GM20431 (cell line): Measurements from ENCODE around the gene AZU1.
"Not testable (repeated sequence)": the region's sequence is repeated elsewhere in the genome, so short reads cannot be mapped to it uniquely, and the experiment has no call there.

Experiments
- in situ Hi-C: fragments of 300-500 bp; cut with MseI, MboI; formaldehyde crosslinking; loops from one replicate; pipeline ENCODE4 v1.15.0; 2020; ENCODE audit warnings: low sequenced_read_pairs; ENCODE audit not compliant: unreplicated experiment

The AZU1 gene

DNA sequence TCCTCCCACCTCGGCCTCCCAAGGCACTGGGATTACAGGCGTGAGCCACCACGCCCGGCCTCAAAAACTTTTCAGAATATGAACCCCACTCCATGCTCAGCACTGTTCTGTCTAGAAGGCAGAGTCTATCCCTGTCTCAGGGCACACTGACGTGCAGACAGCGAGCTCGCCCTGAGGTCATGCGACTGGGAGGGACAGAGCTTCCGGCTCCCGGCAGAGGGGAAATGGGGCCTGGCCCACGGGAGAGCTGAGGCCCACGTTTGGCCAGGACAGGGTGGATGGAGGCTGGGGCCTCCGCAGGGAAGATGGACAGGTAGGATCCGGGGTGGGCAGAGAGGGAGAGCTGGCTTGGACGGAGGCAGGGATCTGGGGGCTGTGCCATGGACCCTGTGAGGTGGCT is 2.8 kb upstream of the AZU1 start:
- in situ Hi-C loops, result no loop called here

DNA sequence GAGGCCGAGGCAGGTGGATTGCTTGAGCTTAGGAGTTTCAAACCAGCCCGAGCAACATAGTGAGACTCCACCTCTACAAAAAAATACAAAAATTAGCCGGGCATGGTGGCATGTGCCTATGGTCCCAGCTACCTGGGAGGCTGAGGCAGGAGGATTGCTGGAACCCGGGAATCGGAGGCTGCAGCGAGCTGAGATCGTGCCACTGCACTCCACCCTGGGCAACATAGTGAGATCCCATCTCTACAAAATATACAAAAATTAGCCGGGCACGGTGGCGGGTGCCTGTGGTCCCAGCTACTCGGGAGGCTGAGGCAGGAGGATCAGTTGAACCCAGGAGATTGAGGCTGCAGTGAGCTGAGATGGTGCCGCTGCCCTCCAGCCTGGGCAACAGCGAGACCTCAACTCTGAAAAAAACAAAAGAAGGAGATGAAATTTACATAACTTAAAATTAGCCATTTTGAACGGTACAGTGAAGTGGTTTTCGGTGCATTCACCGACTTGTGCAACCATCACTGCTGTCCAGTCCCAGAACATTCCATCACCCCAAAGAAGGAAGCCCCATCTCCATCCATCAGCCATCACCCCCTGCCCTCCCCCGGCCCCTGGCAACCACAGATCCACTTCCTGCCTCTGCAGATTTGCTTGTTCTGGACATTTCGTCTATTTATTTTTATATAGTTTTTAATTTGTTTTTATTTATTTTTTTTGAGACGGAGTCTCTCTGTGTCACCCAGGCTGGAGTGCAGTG is 1.6 kb upstream of the AZU1 start:
- in situ Hi-C loops, result no loop called here

DNA sequence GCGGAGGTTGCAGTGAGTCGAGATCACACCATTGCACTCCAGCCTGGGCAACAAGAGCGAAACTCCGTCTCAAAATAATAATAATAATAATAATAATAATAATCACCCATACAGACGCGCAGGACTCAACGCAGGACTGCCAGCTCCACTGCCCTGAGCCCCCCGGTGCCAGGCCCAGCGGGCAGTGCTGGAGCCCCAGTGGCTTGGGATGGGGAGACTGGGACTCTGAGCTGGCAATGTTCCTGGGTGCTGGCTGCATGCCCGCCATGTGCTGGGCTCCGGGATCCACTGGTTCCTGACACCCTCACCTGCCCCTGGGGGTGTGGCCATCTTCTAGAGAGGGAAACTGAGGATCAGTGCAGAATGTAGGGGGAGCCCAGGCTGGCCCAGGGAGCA is 325 bp upstream of the AZU1 start:
- in situ Hi-C loops, result no loop called here

DNA sequence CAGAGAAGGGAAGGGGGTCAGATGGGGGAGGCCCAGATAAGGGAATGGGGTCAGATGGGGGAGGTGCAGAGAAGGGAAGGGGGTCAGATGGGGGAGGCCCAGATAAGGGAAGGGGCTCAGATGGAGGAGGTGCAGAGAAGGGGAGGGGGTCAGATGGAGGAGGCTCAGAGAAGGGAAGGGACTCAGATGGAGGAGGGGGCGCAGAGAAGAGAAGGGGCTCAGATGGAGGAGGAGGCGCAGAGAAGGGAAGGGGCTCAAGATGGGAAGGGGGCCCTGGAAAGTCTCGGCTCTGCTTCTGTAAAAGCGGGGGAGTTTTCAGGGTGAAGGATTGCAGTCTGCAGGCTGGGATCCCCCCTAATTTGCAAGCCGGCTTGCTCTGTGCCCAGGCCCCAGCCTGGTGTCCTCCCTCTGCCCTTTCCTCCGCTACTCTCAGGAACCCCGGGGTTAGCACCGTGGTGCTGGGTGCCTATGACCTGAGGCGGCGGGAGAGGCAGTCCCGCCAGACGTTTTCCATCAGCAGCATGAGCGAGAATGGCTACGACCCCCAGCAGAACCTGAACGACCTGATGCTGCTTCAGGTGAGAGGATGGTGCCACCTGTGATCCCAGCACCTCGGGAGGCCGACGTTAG is 1.6 kb downstream of the AZU1 start:
- in situ Hi-C loops, result no loop called here

DNA sequence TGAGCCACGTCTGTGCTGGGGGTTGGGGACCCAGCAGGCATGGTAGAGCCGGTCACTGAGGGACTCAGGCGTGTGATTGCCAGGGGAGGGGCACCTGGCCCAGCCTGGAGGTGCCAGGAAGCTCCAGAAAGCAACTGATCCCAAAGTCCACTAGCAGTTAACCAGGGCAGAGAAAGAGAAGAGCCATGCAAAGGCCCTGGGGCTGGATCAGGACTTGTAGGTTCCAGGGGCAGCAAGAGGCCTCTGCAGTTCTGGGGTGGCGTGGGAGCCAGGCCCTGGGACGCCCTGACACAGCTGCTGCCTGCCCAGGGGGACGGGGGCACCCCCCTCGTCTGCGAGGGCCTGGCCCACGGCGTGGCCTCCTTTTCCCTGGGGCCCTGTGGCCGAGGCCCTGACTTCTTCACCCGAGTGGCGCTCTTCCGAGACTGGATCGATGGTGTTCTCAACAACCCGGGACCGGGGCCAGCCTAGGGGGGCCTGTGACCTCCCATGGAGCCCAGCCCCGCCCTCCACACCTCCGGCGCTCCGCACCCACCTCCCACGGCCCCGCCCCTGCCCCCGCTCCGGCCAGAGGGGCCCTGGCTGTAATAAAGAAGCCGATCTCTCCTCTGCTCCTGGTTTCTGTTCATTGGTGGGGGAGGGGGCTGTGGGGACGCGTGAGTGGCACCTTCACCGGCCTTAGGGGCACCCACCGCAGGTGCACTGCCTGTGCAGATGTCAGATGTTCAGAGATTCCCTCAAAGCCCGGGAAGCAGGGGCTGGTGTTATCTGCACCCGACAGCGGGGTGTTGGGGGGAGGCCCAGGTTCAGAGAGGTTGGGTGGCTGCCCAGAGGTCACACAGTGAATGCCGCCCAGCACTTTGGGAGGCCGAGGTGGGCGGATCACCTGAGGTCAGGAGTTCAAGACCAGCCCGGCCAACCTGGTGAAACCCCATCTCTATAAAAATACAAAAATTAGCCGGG is 4.1 kb downstream of the AZU1 start:
- in situ Hi-C loops, result no loop called here

DNA sequence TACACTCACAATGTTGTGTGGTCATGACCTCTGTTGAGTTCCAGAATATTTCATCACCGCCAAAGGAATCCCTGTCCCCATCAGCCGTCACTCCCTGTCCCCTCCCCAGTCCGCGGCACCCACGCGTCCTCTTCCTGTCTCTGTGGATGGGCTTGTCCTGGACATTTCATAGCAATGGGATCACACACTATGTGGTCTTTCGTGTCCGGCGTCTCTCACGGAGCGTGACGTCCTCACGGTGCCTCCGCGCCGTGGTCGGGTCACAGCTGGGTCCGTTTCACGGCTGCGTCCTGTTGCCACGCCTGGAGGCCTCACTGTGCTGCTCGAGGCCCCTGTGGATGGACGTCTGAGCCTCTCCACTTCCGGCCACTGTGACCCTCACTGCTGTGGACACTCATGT is 6.6 kb downstream of the AZU1 start:
- in situ Hi-C loops, result no loop called here

DNA sequence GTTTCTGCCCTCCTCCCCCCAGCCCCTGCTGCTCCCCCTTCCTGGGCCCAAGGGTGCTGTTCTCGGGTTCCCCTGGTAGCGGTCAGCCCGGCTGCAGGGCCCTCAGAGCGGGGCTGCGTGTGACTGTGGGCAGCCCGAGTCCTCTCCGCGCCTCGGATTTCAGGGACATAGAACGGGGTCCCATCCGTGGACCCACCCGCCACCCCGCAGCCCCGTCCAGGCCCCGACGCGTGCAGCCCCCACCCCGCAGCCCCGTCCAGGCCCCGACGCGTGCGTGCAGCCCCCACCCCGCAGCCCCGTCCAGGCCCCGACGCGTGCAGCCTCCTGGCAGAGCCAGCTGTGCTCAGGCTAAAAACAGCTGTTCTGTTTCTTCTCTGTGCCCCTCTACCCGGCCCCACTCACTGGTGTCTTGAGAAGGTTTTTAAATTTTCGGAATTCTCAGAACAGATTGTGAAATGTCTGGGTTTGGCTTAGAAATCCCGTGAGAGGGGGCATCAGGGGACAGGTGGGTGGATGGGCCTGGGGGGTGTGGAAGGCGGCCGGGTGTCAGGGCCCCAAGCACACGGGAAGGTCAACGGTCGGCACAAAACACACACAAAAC is 7.7 kb downstream of the AZU1 start:
- in situ Hi-C loops, result no loop called here

DNA sequence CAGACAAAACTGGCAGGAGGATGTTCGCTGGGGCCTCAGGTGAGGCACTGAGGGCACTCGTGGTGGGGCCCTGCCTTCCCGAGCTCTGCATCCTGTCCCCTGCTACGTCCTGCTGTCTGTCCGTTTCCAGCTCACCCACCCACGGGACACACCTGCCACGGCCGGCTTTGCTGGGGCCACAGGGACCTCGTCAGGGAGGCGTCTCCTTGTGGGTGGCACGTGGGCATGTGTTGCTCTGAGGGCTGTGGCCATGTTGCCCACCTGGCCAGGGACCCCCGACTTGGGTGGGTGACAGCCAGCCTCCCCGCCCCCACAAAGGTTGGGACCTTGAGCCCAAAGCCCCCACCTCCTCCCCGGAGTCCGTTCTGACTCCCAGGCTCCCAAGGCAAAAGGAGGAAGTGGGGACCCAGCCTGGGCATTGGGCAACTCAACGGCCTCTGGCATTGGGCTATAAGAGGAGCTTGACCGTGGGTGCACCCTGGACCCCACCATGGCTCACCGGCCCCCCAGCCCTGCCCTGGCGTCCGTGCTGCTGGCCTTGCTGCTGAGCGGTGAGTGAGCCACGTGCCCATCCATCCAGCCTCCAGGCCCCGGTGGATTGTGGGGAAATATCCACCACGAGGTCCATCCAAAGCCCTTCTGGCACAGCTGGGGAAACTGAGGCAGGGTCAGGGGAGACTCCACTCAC is 13.0 kb downstream of the AZU1 start, which contains the start of gene PRTN3:
TSS of gene PRTN3 (plus strand) at position 481 of the 688 bp plus-strand sequence. CDS start at position 491, 10 bp downstream.
- in situ Hi-C loops, result no loop called here

DNA sequence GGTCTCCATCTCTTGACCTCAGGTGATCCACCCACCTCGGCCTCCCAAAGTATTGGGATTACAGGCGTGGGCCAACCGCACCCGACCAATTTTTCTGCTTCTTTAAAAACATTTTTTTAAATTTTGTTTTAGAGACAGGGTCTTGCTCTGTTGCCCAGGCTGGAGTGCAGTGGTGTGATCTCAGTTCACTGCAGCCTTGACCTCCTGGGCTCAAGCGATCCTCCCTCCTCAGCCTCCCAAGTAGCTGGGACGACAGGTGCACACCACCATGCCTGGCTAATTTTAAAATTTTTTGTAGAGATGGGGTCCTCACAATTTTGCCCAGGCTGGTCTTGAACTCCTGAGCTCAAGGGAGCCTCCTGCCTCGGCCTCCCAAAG is 15.2 kb downstream of the AZU1 start:
- in situ Hi-C loops, result not testable (repeated sequence)

DNA sequence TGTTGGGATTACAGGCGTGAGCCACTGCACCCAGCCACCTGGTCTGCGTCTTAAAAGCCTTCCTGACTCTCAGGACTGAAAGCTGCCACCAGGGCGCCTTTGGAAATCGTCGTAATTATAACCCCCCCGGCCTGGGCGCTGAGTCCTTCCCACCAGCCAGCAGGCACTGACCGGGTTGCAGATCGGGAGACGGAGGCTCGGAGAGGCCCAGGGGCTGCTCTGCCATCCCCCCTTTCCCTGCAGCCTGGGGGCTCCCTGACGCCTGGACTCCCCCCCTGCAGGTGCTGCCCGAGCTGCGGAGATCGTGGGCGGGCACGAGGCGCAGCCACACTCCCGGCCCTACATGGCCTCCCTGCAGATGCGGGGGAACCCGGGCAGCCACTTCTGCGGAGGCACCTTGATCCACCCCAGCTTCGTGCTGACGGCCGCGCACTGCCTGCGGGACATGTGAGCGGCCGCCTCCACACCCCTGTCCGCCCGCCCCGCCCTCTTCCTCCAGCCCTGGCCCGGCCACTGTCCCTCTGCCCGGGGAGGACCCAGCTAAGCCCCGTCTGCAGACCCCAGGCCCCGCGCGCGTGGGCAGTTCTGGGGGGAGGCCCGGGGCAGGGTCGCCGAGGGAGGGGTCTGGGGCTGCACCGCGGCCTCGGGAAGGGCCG is 15.7 kb downstream of the AZU1 start:
- in situ Hi-C loops, result no loop called here

DNA sequence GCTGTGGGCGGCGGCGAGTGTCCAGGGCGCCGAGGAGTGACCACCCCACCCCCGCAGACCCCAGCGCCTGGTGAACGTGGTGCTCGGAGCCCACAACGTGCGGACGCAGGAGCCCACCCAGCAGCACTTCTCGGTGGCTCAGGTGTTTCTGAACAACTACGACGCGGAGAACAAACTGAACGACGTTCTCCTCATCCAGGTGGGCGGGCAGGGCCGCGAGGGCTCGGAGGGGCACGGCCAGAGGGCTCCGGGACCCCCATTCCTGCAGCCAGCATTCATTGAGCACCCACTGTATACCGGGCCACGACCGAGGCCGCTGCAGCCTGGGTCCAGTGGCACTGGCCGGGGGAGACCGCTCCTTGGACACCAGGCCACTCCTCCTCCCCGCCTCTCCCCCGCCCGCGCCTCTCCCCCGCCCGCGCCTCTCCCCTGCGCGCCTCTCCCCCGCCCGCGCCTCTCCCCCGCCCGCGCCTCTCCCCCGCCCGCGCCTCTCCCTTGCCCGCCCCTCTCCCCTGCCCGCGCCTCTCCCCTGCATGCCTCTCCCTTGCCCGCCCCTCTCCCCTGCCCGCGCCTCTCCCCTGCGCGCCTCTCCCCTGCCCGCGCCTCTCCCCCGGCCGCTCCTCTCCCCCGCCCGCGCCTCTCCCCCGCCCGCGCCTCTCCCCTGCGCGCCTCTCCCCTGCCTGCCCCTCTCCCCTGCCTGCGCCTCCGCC is 16.4 kb downstream of the AZU1 start:
- in situ Hi-C loops, result no loop called here

DNA sequence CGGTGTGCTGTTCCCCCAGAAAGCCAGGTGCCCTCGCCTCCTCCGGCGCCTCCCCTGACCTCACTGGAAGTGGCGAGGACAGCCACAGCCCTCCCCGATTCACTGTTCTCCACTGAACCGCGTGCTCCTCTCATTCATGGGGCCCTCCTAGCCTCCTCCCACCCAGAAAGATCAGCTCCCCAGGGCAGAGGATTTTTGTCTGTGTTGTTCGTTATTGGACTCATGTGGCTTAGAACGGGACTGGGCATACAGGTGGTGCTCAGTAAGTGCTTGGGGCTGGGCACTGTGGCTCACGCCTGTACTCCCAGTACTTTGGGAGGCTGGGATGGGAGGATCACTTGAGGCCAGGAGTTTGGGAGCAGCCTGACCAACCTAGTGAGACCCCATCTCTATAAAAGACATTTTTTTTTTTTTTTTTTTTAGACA is 16.9 kb downstream of the AZU1 start:
- in situ Hi-C loops, result no loop called here

DNA sequence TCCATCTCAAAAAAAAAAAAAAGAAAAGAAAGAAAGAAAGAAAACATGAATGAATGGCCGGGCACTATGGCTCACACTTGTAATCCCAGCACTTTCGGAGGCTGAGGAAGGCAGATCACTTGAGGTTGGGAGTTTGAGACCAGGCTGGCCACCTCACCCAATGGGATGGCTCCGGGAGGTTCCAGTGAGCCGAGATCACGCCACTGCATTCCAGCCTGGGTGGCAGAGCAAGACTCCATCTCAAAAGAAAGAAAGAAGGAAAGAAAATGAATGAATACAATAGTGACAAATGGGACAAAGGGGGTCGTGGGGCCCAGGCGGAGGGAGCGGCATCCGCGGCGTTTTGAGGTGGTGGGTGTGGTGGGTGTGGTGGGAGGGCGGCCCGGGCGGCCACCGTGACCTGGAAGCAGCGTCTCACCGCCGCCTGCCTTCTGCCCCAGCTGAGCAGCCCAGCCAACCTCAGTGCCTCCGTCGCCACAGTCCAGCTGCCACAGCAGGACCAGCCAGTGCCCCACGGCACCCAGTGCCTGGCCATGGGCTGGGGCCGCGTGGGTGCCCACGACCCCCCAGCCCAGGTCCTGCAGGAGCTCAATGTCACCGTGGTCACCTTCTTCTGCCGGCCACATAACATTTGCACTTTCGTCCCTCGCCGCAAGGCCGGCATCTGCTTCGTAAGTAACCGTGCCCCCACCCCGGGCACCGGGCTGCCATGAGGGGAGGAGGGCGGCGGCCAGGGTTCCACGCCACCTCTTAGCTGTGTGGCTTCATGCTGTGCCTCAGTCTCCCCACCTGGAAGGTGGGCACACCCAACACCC is 18.3 kb downstream of the AZU1 start:
- in situ Hi-C loops, result no loop called here

DNA sequence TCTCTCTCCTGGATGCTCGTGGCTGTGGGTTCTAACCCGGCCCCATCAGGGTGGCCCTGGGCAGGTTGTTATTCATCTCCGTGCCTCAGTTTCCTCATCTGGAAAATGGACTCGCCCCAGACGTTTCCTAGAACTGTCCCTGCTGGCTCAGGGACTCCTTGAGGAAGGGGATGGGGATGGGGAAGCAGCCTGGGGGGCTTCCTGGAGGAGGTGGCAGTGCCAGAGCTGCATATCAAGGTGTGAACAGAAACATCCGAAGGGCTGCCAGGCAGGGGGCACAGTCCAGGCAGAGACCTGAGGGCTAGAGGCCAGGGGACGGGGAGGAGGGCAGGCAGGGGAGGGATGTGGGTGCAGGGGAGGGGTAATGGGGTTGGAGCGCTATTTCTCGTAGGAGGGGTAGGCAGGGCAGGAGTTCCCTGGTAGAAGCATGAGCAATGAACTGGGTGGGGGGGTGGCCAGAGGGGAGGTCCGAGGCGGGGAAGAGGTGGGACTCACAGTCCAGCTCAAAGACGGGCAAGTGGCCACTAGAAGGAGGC is 20.8 kb downstream of the AZU1 start:
- in situ Hi-C loops, result no loop called here

DNA sequence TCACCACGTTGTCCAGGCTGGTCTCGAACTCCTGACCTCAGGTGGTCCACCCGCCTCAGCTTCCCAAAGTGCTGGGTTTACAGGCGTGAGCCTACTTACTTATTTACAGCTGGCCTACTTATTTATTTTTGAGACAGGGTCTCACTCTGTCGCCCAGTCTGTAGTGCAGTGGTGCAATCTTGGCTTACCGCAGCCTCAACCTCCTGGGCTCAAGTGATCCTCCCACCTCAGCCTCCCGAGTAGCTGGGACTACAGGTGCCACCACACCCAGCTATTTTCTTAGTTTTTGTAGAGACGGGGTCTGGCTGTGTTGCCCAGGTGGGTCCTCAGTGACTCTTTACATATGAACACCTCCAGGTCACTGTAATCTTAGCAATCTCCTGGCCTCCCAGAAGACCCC is 21.6 kb downstream of the AZU1 start:
- in situ Hi-C loops, result not testable (repeated sequence)

DNA sequence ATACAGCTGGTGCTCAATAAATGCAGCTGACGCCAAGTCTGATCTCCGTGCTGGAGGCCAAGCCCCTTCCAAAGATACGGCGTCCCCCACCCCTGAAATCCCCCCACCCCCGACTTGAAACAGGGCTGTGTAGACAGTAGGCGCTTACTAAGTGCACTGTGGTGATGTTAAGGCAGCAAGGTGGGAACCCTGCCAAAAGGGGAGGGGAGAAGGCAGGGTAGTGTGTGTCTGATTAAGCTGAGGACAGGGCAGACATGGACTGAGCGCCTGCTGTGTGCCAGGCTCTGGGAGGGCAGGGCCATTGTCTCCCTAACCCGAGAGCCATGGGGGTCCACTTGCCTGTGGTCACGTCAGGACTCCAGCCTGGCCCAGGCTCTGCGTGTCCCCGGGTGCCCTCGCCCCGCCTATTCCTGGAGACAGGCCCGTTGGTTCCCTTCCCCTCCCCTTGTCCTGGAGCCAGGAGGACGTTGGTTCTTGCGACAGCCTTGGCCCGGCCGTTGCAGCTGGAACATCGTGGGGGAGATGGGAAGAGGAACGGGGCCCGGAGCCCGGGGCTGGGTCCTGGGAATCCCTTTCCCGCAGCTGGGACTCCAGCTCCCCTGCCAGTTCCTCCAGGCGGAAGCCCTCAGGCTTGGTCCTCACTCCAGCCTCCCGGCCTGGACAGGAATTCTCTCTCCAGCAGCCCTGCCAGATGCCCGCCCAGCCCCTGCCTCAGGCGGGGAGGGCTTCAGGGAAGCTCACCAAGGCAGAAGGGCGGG is 22.8 kb downstream of the AZU1 start:
- in situ Hi-C loops, result no loop called here

DNA sequence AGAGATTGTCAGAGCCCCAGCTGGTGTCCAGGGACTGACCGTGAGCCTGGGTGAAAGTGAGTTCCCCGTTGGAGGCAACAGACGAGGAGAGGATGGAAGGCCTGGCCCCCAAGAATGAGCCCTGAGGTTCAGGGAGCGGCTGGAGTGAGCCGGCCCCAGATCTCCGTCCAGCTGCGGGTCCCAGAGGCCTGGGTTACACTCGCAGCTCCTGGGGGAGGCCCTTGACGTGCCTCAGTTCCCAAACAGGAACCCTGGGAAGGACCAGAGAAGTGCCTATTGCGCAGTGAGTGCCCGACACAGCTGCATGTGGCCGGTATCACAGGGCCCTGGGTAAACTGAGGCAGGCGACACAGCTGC is 23.3 kb downstream of the AZU1 start:
- in situ Hi-C loops, result no loop called here
